ENCODE data around the gene BCL11A. TPM values are rescaled to one million over a fixed set of nuclear protein-coding genes. Genes with fewer than 3 reads are reported as not detected.

Gene BCL11A
- total RNA-seq, 1 donor from 2014 or later = 0.67 TPM

GRCh38 chr2:60532421-60532820, 21.0 kb downstream of the BCL11A start:
- H3F3A ChIP-seq (ENCODE audit: low read depth) = no peaks in the 10 kb centered on the region
- Mint-ChIP-seq H3K9me3 (no peaks in the 10 kb centered on the region), H3K27ac (no peak overlapping the region), H3K27me3 (ENCODE audit: insufficient read depth, low read depth) (peaks cover 9% of the 10 kb centered on the region), H3K4me3 (no peak overlapping the region), H3K36me3 (peaks cover 3% of the 10 kb centered on the region), H3K4me1 (peaks cover 65% of the 10 kb centered on the region)
- no peak overlapping the region for H3K27ac ChIP-seq
- no peaks in the 10 kb centered on the region for H3K9me3 ChIP-seq (ENCODE audit: low read depth)
- H3K27me3 ChIP-seq = no peaks in the 10 kb centered on the region
- TF ChIP-seq EZH2 (IDR thresholded peaks at IDR 0.05) (no peak), CTCF (IDR thresholded peaks at IDR 0.05) (no peak), EZH2phosphoT487 (IDR thresholded peaks at IDR 0.05) (no peak)
- H3K79me2 ChIP-seq (ENCODE audit: low read depth) = peaks cover 23% of the 10 kb centered on the region
- no peak overlapping the region for H3K4me3 ChIP-seq
- H3K4me2 ChIP-seq = peak overlapping the region; percentile 52
- no peak overlapping the region for H2AFZ ChIP-seq (replicated peaks)
- no peak overlapping the region for H3K9ac ChIP-seq
- H3K36me3 ChIP-seq = no peaks in the 10 kb centered on the region
- no peak for DNase-seq (ENCODE audit: low spot score)
- H3K4me1 ChIP-seq = peaks cover 57% of the 10 kb centered on the region
- H4K20me1 ChIP-seq (ENCODE audit: low read depth) = no peaks in the 10 kb centered on the region

- Histone ChIP-seq H3K27me3 (no peaks in the 10 kb centered on the region), H3K4me1 (peaks cover 55% of the 10 kb centered on the region), H3K36me3 (no peaks in the 10 kb centered on the region), H3K9me3 (ENCODE audit: low read depth) (no peaks in the 10 kb centered on the region), H4K20me1 (ENCODE audit: low read depth) (no peaks in the 10 kb centered on the region), H3K9ac (no peak overlapping the region), H2AFZ (replicated peaks) (peak overlapping the region; percentile 20), H3F3A (ENCODE audit: low read depth) (no peaks in the 10 kb centered on the region), H3K27ac (no peak overlapping the region), H3K79me2 (ENCODE audit: low read depth) (peaks cover 23% of the 10 kb centered on the region), H3K4me2 (peak overlapping the region; percentile 52), H3K4me3 (peak overlapping the region; percentile 12)
- H3K27ac Mint-ChIP-seq = no peak overlapping the region
- peaks cover 3% of the 10 kb centered on the region for H3K36me3 Mint-ChIP-seq
- peak; percentile 72 for DNase-seq (ENCODE audit: low spot score)
- no peak overlapping the region for H3K4me3 Mint-ChIP-seq
- peaks cover 9% of the 10 kb centered on the region for H3K27me3 Mint-ChIP-seq (ENCODE audit: insufficient read depth, low read depth)
- H3K9me3 Mint-ChIP-seq = no peaks in the 10 kb centered on the region
- peaks cover 65% of the 10 kb centered on the region for H3K4me1 Mint-ChIP-seq
- no peak for TF ChIP-seq CTCF (IDR thresholded peaks at IDR 0.05)
- no peak for TF ChIP-seq EZH2phosphoT487 (IDR thresholded peaks at IDR 0.05)
- TF ChIP-seq EZH2 (IDR thresholded peaks at IDR 0.05) = no peak
These were observed 21.7 kb downstream of the BCL11A start for GRCh38 chr2:60531701-60532133.

GRCh38 chr2:60530660-60531281, 22.7 kb downstream of the BCL11A start:
- Histone ChIP-seq H3K4me2 (peak overlapping the region; percentile 52), H3K79me2 (ENCODE audit: low read depth) (peaks cover 23% of the 10 kb centered on the region), H4K20me1 (ENCODE audit: low read depth) (no peaks in the 10 kb centered on the region), H3K9ac (no peak overlapping the region), H3K36me3 (no peaks in the 10 kb centered on the region), H2AFZ (replicated peaks) (no peak overlapping the region), H3K4me3 (no peak overlapping the region), H3K27ac (no peak overlapping the region), H3K9me3 (ENCODE audit: low read depth) (no peaks in the 10 kb centered on the region), H3K27me3 (no peaks in the 10 kb centered on the region), H3F3A (ENCODE audit: low read depth) (no peaks in the 10 kb centered on the region), H3K4me1 (peaks cover 45% of the 10 kb centered on the region)
- Mint-ChIP-seq H3K27ac (no peak overlapping the region), H3K36me3 (peaks cover 3% of the 10 kb centered on the region), H3K4me1 (peaks cover 59% of the 10 kb centered on the region), H3K4me3 (peak overlapping the region; percentile 41), H3K9me3 (no peaks in the 10 kb centered on the region), H3K27me3 (ENCODE audit: insufficient read depth, low read depth) (peaks cover 7% of the 10 kb centered on the region)
- no peak for DNase-seq (ENCODE audit: low spot score)
- TF ChIP-seq EZH2 (IDR thresholded peaks at IDR 0.05) (no peak), EZH2phosphoT487 (IDR thresholded peaks at IDR 0.05) (no peak), CTCF (IDR thresholded peaks at IDR 0.05) (no peak)

Measured in neural progenitor cell (in vitro differentiated cells).